GM18505 (cell line): ENCODE data around the gene RNASE3.
"Not testable (repeated sequence)": the region's sequence is repeated elsewhere in the genome, so short reads cannot be mapped to it uniquely, and the experiment has no call there.

Experiments used
- ATAC-seq: cut with Tn5 transposase; IDR thresholded peaks from one replicate; pipeline ENCODE4 v1.9.1; 2021; ENCODE audit not compliant: unreplicated experiment
- POLR2A ChIP-seq: IDR thresholded peaks from 4 replicates; pipeline ENCODE4 v1.6.1; 2011; ENCODE audit warnings: borderline replicate concordance; ENCODE audit not compliant: insufficient read depth, insufficient read length; ENCODE audit errors: extremely low read depth

Gene RNASE3

GRCh38 chr14:20891126-20891825, at the start of gene RNASE3:
Gene RNASE3, plus strand, starts transcription at chr14:20891385. Its CDS starts 302 bp downstream, at chr14:20891687.
- not testable (repeated sequence) for ATAC-seq

DNA sequence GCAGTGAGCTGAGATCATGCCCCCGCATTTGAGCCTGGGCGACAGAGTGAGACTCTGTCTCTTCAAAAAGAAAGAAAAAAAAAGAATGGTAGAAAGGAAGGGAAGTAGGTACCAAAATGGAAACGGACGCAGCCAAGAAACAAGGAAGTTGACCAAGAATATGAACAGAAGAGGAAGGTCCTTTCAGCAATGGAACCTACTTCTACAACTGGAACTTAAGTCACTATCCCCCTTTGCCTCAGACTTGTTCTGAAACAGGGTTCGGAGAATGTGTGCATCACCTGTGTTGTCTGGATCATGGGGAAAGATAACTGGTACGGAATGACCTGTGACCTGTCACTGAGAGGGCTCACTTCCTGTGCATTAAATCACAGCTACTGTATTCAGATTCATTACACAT, 44.6 kb upstream of the RNASE3 start:
- no peak for ATAC-seq
- TF ChIP-seq POLR2A = no peak

DNA sequence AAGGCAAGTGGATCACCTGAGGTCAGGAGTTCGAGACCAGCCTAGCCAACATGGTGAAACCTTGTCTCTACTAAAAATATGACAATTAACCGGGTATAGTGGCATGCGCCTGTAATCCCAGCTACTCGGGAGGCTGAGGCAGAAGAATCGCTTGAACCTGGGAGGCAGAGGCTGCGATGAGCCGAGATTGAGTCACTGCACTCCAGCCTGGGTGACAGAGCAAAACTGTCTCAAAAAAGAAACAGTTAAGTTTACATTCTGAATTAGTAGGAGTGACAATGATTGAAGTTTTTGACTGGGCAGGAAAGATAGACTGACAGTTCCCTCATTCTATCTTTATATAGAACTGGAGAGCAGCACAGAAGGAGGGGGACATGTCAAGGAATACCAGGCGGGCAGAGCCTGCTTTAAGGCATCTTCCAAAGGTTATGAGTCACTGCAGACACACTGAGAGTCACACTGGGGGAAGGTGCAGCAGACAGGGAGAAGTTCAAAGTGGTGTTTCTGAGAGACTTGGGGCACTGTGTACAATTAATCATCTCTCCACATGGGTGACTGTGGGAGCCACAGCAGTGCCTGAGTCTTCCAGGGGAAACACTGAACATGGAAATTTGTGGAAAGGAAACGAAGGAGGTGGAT, 42.8 kb upstream of the RNASE3 start:
- no peak for TF ChIP-seq POLR2A
- ATAC-seq = no peak

DNA sequence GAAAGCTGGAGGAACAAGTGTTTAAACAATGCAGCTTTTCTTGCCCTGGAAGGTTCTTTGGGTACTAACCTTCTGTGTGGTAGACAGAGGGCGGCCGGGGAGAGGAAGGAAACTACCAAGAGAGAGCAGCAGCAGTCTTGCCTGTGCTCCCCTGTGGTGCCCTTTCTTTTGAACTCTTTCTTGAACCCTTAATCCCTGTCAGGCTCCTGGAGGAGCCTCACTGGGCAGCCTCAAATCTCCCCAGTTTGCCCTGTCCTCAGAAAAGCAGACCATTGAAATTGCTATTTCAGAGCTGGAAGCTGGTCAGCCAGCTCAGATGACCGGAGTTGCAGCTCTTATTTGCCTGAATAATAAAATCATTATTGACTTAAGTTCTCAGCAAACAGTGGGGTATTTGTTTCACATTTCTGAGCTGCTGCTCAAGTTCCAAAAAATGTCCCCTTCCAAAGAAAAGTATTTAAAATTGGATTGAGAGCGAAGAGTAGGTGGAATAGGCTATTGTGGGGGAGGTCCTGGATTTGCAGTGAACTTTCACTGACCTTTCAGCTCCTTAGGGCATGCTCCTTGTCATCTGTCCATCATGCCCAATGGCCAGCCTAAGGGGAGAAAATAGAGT, 42.1 kb upstream of the RNASE3 start:
- no peak for ATAC-seq
- no peak for TF ChIP-seq POLR2A

- no peak for TF ChIP-seq POLR2A
- ATAC-seq = no peak
These were observed 38.1 kb upstream of the RNASE3 start for GRCh38 chr14:20853042-20853441.

- no peak for TF ChIP-seq POLR2A
- ATAC-seq = peak; percentile 92
These were observed 35.4 kb upstream of the RNASE3 start for GRCh38 chr14:20855652-20856291.

DNA sequence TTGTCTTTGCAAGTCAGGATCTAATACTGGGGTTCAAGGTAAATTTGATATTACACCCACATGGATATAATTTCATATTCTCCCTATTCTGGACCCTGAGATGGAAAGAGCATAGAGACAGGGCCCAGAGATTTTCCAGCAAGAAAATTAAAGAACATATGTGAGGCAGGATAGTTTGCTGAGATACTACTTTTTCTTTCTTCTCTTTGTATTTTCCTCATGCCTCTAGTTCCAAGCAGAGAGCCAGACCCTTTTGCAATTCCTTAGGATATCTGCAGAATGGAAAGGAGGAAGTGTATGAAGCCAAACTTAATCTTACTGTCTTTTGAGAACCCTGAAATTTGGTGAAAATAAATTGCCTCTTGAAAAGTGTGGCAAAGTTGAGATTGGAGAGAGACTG, 34.0 kb upstream of the RNASE3 start:
- ATAC-seq = no peak
- no peak for TF ChIP-seq POLR2A

DNA sequence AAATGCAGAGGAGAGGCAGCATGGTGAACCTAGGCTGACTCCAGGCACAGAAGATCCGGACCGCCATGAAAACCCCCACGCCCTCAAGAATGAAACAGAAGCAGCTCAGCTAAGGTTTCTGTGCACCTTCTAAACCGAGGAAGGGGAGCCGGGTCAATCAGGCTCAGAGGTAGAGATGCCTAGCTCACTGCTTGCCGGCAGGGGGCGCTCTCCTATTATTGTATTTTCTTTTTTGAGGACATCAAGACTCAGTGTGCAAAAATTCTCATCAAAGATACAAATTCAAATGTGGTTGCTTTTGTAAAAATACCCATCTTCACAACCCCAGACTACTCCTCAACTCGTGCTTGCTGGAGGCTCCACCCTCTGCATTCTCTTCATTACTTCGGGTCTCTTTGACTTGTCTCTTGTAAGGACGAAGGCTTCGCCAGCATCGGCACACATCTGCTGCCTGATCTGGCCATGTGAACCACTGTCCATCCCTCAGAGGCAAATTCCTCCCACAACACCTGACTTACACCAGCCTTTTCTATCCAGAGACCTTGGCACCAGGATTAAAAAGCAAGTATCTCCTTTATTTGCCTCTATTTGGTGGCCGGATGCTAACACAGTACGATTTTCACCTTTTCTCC, 33.4 kb upstream of the RNASE3 start:
- no peak for TF ChIP-seq POLR2A
- no peak for ATAC-seq

- ATAC-seq = no peak
- no peak for TF ChIP-seq POLR2A
These were observed 25.0 kb upstream of the RNASE3 start for GRCh38 chr14:20866194-20866593.

GRCh38 chr14:20866963-20867362, 24.2 kb upstream of the RNASE3 start:
- TF ChIP-seq POLR2A = no peak
- no peak for ATAC-seq

GRCh38 chr14:20873370-20874177, 17.6 kb upstream of the RNASE3 start:
- peak; percentile 66 for ATAC-seq
- TF ChIP-seq POLR2A = no peak

DNA sequence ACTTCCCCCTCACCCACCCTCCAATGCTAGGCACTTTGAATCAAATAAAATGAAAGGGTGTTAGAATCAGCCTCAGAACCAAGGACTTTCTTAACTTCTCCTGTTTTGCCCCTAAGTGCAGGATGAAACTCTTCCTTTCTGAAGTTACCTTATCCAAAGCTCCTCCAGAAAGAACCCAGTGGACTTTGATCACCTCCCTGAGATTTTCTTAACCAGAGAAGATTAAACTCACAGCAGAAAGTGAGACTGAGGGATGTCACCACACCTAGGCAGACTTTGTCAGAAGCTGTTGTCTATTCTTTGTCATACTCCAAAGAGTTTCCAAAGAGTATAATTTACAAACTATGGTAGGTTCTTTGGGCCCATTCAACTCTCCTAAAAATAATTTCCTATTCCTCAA, 14.2 kb upstream of the RNASE3 start:
- ATAC-seq = no peak
- no peak for TF ChIP-seq POLR2A

- no peak for TF ChIP-seq POLR2A
- no peak for ATAC-seq
These were observed 12.5 kb upstream of the RNASE3 start for GRCh38 chr14:20878695-20879094.

DNA sequence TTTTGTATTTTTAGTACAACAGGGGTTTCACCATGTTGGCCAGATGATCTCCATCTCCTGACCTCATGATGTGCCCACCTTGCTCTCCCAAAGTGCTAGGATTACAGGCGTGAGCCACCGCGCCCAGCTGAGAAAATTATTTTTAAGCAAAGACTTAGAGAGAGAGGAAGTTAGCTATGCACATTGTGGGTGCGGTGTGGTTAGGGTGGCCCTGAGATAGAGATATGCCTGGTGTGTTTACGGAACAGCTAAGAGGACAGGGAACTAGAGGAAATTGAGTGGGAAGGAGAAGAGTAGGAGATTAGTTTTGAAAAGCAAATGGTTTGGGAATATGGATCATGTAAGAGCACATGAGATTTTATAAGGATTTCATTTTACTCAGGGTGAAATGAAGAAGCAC, 10.0 kb upstream of the RNASE3 start:
- ATAC-seq = not testable (repeated sequence)

- ATAC-seq = not testable (repeated sequence)
These were observed 8.4 kb upstream of the RNASE3 start for GRCh38 chr14:20882787-20883186.

DNA sequence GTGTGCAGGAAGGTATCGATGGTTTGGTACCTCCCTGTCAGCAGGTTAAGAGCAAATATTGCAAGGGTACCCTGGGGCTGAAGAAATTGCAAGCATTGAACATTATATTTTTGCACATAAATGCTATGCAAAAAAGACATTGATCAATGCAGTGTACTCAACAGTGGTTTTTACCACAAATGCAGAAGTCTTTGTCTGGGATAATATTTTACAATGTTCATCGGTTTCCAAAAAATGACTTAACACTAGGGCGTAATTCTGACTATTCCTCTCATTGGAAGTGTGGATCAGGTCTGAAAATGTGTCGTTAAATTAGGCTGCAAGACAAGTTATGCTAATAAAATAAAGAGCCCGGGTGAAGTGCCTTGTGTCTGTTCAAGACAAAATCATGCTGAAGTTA, 2.8 kb upstream of the RNASE3 start:
- not testable (repeated sequence) for ATAC-seq

DNA sequence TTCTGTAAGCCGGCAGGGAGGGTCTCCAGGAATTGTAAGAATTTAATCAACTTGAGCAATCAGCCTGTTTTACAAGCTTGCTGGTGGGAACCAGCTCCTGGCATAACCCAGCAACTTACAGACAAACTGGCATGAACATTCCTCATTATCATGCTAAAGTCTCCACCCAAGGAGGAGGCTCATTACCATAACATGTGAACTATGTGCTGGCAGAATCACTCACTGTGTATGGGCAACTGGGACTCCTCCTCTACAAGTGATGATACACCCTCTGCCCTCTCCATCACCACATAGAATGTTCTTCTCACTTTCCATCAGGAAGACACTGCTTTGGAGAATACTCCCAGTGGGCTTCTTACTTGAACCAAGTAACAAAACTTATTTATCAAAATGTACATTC, 4.1 kb downstream of the RNASE3 start:
- ATAC-seq = not testable (repeated sequence)
